HEK293 (cell line): ENCODE data around the gene CLMN.

Source experiments
- CTCF ChIP-seq: fragments of 450-650 bp; formaldehyde crosslinking; IDR thresholded peaks from 2 replicates; pipeline ENCODE4 v1.5.1; 2016; ENCODE audit warnings: missing biosample characterization, missing genetic modification characterization
- SP3 ChIP-seq: fragments of 450-650 bp; formaldehyde crosslinking; IDR thresholded peaks from 2 replicates; pipeline ENCODE4 v1.5.1; 2016; ENCODE audit warnings: missing biosample characterization, missing genetic modification characterization
- TCF7L2 ChIP-seq: IDR thresholded peaks from 2 replicates; pipeline ENCODE4 v1.6.1; 2011; ENCODE audit warnings: low read depth, mild to moderate bottlenecking, inconsistent platforms, low read length, moderate library complexity, borderline replicate concordance
- YY1 ChIP-seq: fragments of 450-650 bp; formaldehyde crosslinking; IDR thresholded peaks from 2 replicates; pipeline ENCODE4 v1.5.1; 2018; ENCODE audit warnings: missing biosample characterization, missing genetic modification characterization
- ZNF16 ChIP-seq: fragments of 450-650 bp; formaldehyde crosslinking; IDR thresholded peaks from 2 replicates; pipeline ENCODE4 v1.5.1; 2016; ENCODE audit warnings: low read depth, missing biosample characterization, missing genetic modification characterization
- ZNF366 ChIP-seq: fragments of 450-650 bp; formaldehyde crosslinking; conservative IDR thresholded peaks from 2 replicates; pipeline ENCODE4 v1.5.1; 2016; ENCODE audit warnings: missing biosample characterization, missing genetic modification characterization
- ZNF473 ChIP-seq: fragments of 450-650 bp; formaldehyde crosslinking; IDR thresholded peaks from 2 replicates; pipeline ENCODE4 v1.5.1; 2017; ENCODE audit warnings: missing biosample characterization, missing genetic modification characterization

GRCh38 chr14:95206534-95206933, 113.2 kb downstream of the CLMN start:
- TF ChIP-seq CTCF, result no peak
- no peak for TF ChIP-seq SP3 (tag by site-specific recombination)
- no peak for TF ChIP-seq ZNF473 (tag by site-specific recombination)
- no peak for TF ChIP-seq TCF7L2
- no peak for TF ChIP-seq ZNF366 (tag by site-specific recombination)
- no peak for TF ChIP-seq ZNF16
- TF ChIP-seq YY1 (tag by site-specific recombination), result no peak
